Jurkat, Clone E6-1 (cell line): ENCODE data around the gene BAG2. TPM values are rescaled to one million over a fixed set of nuclear protein-coding genes. Genes with fewer than 3 reads are reported as not detected.
A peak's percentile ranks its signal among the peaks of the same experiment; 100 is the strongest.

ENCODE experiments used
- DNase-seq: peaks from one replicate; pipeline ENCODE4 v3.0.0-alpha.2; 2011; ENCODE audit warnings: low read depth, low spot score
- H3K4me3 ChIP-seq: 2 replicates; pipeline ENCODE4 v1.5.1; 2011; ENCODE audit warnings: mild to moderate bottlenecking, low read length, control low read depth, moderate library complexity
- polyA plus RNA-seq: library from polyadenylated mRNA; unstranded; fragments of >200 nt; gene quantifications from one replicate; pipeline ENCODE4 v1.2.1, GENCODE V29; 2012; ENCODE audit warnings: missing spikeins; ENCODE audit not compliant: insufficient read length, insufficient read depth

Gene BAG2
- polyA plus RNA-seq, result 10.4 TPM

DNA sequence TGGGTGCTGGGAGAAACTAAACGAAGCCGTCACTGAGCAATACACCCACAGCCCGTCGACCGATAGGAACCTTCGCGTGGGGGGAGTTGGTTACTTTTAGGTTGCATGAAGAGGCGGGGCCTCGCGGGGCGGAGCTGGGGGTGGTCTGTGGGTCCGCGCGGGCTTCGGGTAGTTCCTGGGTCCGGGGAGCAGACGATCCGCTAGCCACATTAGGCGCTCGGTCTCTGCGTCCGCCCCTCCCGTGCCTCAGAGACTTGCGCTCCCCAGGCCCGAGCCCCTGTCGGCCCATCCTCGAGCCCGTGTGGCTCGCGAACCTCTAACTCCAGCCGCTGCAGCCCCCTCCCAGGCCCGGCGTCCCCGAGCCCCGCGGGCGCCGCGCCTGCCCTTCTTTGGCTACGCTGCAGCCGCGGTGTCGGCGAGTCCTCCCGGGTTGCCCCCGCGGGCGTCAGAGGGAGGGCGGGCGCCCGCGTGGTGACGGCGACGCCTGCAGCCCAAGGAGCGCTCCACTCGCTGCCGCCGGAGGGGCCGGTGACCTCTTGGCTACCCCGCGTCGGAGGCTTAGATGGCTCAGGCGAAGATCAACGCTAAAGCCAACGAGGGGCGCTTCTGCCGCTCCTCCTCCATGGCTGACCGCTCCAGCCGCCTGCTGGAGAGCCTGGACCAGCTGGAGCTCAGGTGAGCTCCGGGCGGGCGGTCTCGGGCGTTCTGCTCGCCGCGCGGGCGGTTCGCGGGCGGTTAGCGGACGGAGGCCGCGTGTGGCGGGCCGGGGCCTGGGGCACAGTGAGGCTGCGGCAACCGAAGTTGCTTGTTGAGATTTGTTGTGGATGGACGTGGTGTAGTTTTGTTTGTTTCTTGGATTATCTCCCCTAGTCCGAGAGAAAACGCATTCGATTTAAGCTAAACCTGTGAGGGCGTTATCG, at the start of gene BAG2:
TSS of gene BAG2 (plus strand) at position 191 of the 920 bp plus-strand sequence. CDS start at position 563, 372 bp downstream.
- peak; percentile 87 for DNase-seq
- H3K4me3 ChIP-seq, result peak within 1 kb of the TSS; percentile 68

DNA sequence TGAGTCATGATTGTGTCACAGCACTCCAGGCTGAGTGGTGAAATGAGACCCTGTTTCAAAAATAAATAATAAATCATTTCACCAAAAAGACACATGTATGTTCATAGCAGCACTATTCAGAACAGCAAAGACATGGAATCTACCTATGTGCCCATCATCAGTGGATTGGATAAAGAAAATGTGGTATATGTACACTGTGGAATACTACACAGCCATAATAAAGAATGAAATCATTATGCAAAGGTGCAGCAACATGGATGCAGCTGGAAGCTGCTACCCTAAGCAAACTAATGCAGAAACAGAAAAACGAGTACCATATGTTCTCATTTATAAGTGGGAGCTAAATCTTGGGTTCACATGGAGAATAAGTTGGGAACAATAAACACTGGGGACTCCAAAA, 49.0 kb upstream of the BAG2 start:
- no peak for DNase-seq
- no peak overlapping the region for H3K4me3 ChIP-seq

- no peak for DNase-seq
- H3K4me3 ChIP-seq, result no peak overlapping the region
Observed at GRCh38 chr6:57127763-57128162, 44.4 kb upstream of the BAG2 start.

DNA sequence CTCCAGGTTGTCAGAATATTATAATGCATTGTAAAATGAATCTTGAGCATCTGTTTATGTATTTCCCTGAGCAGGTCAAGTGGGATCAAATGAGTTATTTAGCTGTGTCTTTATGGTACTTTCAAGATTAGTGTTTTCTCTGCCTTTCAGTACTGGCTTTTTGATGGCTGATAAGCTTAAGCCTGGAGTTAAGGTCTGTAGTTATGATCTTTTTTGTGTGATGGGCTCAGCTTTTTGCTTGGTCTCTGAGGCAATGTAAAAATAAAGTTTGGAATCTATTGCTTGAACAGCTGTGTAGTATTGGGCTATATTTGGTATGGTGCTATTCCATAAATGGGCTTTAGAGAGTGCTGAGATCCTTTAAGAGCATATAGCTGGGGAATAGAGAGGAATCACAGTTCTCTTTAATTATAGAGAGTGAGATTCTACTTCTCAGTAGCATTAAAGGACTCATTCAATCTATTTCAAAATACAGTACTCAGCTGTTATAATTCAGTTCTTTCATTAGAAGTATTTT, 41.4 kb upstream of the BAG2 start:
- H3K4me3 ChIP-seq, result no peak overlapping the region
- DNase-seq, result no peak

- H3K4me3 ChIP-seq, result no peak overlapping the region
- DNase-seq, result no peak
Observed at GRCh38 chr6:57134954-57135353, 37.2 kb upstream of the BAG2 start.

GRCh38 chr6:57135885-57136284, 36.2 kb upstream of the BAG2 start:
- no peak for DNase-seq
- no peak overlapping the region for H3K4me3 ChIP-seq

DNA sequence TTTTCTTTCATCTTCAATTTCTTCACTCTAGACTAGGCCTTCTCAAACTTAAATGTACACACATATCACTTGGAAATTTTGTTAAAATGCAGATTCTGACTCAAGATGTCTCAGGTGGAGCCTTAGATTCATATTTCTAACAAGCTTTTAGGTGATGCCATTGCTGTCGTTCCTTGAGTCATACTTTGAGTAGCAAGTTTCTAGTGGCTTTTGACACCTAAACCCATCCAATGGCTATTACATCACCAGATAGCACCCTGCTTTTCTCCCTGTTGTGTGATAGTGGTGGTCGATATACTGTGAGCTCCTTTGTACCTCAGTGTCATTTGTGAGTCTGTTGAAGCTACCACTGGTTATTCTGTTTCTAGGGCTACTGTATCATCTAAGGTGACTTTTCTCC, 34.8 kb upstream of the BAG2 start:
- no peak for DNase-seq
- H3K4me3 ChIP-seq, result no peak overlapping the region

DNA sequence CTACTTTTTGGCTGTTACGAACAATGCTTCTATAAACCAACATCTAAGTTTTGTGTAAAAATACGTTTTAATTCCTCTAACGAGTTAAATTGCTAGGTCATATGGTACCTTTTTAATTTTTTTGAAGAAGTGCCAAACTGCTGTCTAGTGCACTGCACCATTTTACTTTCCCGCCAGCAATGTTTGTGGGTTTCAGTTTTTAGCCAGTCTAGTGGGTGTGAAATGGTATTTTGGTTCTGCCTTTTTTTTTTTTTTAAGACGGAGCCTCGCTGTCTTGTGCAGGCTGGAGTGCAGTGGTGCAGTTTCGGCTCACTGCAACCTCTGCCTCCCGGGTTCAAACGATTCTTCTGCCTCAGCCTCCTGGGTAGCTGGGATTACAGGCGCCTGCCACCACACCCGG, 34.1 kb upstream of the BAG2 start:
- H3K4me3 ChIP-seq, result no peak overlapping the region

GRCh38 chr6:57141451-57142177, 30.5 kb upstream of the BAG2 start:
- no peak overlapping the region for H3K4me3 ChIP-seq
- no peak for DNase-seq

More for the DNA sequence above, 34.1 kb upstream of the BAG2 start:
- no peak for DNase-seq

DNA sequence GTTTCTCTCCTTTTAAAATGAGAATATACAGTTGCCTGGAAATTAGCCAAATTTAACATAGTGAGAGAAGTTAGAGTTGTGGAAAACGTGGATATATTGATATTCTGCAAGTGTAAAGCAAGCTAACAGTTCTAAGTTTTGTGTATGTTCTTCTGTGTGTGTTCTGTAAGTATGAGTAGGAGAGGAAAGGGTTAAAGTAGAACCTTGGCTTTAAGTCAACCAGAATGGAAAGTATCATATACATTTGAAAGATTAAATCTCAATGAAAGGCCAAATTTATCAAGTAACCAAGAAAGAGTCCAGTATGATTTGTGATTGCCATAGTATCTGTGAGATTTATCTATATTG, 30.0 kb upstream of the BAG2 start:
- DNase-seq, result no peak
- no peak overlapping the region for H3K4me3 ChIP-seq

DNA sequence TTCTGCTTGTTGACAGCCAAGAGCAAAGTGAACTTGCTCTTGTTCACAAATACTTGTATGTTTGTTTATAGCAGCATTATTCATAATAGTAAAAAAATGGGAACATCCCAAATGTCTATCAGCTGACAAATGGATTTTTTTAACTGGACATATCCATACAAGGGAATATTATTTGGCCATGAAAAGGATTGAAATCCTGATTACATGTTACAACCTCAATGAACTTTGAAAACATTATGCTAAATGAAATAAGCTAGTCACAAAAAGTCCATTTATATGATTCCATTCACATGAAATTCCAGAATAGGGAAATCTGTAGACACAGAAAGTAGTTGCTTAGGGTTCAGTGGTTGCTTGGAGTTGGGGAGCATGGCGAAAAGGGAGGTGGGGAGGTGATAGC, 28.4 kb upstream of the BAG2 start:
- no peak for DNase-seq
- no peak overlapping the region for H3K4me3 ChIP-seq

GRCh38 chr6:57147401-57147800, 24.7 kb upstream of the BAG2 start:
- no peak overlapping the region; the same call in 1 of the 2 replicates for H3K4me3 ChIP-seq
- no peak for DNase-seq

DNA sequence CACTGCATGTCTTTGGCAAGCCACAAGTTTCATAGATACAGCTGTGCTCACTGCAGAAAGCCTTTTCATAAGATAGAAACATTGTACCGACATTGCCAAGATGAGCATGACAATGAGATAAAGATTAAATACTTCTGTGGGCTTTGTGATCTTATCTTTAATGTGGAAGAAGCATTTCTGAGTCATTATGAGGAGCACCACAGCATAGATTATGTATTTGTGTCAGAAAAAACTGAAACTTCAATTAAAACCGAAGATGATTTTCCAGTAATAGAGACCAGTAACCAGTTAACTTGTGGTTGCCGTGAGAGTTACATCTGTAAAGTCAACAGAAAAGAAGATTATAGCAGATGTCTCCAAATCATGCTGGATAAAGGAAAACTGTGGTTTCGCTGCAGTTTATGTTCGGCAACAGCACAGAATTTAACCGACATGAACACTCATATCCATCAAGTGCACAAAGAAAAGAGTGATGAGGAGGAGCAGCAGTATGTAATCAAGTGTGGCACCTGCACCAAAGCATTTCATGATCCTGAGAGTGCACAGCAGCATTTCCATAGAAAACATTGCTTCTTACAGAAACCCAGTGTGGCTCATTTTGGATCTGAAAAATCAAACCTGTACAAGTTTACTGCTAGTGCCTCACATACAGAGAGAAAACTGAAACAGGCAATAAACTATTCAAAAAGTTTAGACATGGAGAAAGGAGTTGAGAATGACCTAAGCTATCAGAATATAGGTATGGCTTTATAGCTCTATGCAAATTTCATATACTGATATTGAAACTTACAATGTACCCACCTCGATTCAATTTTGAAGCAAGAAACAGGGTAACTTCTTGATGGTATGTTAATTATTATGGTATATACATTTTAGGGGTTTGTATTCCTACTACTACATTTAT, 23.9 kb upstream of the BAG2 start:
- DNase-seq, result peak; percentile 95
- H3K4me3 ChIP-seq, result peak overlapping the region; percentile 9; the same call in 1 of the 2 replicates

DNA sequence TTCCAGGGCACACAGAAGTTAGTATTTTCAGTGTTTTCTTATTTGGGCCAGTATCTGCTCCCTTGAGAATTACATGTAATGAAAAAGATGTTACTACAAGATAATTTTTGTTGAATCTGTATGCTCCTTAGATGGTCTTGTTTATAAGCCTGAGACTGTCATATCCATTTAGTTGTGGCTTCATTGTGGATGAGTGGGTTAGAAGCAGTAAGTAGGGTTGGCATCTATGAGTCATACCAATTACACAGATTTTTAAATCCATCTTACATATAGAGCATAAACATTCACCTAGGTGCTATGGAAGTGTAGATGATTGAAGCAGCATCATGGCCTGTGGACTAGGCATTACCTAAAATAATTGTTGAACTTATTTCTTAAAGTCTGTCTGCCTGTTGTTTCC, 13.5 kb upstream of the BAG2 start:
- DNase-seq, result no peak
- H3K4me3 ChIP-seq, result no peak overlapping the region

GRCh38 chr6:57159127-57159526, 13.0 kb upstream of the BAG2 start:
- no peak for DNase-seq
- H3K4me3 ChIP-seq, result no peak overlapping the region

DNA sequence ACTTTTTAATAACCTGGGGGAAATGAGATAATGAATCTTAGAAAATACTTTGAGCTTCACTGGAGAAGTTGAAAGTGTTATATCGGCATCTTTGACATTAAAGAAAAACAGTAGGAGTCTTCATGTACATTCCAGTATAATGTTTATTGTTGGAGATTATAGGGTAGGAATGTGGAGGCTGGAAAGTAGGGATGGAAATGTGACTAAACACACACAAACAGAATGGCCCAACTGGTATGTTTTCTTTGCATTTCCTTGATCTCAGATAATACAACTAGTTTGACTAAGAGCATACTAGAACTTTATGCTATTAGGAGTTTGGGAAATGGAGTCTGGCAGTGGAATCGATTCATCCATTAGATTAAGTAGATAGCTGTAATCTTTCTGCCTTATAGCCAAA, 10.1 kb upstream of the BAG2 start:
- no peak overlapping the region for H3K4me3 ChIP-seq
- DNase-seq, result no peak

DNA sequence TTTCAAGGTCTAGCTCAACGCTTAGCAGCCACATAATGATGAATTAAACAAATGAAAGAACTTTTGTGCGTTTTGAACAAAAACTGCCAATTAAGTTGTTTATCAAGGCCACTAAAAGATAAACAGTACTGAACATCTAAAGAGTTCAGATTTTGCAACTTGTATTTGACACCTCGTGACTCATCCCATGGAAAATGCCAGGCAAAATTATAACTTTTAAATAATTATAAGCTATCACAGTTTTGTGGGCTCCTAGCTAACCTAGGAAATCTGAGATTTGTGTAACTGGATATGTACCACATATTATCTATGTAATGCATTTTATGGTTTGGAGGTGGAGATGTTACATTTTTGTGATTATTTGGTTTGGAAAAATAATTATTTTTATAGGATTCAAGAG, 9.6 kb upstream of the BAG2 start:
- DNase-seq, result no peak
- H3K4me3 ChIP-seq, result no peak overlapping the region

- DNase-seq, result no peak
- H3K4me3 ChIP-seq, result no peak overlapping the region
Observed at GRCh38 chr6:57163956-57164355, 8.2 kb upstream of the BAG2 start.

GRCh38 chr6:57165080-57165479, 7.0 kb upstream of the BAG2 start:
- no peak overlapping the region for H3K4me3 ChIP-seq
- DNase-seq, result no peak
